Right renal cortex interstitium (tissue), 3 donors: ENCODE measurements around the gene POU6F2. TPM values are rescaled to one million over a fixed set of nuclear protein-coding genes. Genes with fewer than 3 reads are reported as not detected.

ENCODE experiments used
- DNase-seq, 3 donors: peaks; one replicate each; pipeline ENCODE4 v3.0.0-alpha.2; 2013; ENCODE audit warnings: low read depth in 3 of 3, low spot score in 2 of 3
- polyA plus RNA-seq, 3 donors: library from polyadenylated mRNA; unstranded; fragments of 120-200 nt; gene quantifications; one replicate each; pipeline ENCODE4 v1.2.1, GENCODE V29; 2013; ENCODE audit not compliant: insufficient read length in 3 of 3

Gene POU6F2
- polyA plus RNA-seq, 3 donors, result 0.07 to 0.19 (median 0.17) TPM

DNA sequence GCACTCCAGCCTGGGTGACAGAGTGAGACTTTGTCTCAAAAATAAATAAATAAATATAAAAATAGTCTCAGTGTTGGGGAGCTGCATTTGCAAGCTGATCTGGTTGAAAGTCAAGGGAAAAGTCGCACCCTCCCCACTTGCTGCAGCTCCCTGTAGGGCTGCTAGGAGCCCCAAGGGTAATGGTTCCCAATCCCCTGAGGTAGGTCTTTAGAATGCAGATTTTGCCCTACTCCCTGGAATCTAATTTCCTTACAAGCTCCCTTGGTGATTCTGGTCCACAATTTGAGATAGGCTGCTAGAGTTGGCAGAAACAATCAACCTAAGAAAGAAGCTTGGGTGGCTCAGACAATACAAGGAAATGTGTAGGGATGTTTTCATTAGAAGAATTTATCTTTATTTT is 356.0 kb downstream of the POU6F2 start:
- no peak for DNase-seq

DNA sequence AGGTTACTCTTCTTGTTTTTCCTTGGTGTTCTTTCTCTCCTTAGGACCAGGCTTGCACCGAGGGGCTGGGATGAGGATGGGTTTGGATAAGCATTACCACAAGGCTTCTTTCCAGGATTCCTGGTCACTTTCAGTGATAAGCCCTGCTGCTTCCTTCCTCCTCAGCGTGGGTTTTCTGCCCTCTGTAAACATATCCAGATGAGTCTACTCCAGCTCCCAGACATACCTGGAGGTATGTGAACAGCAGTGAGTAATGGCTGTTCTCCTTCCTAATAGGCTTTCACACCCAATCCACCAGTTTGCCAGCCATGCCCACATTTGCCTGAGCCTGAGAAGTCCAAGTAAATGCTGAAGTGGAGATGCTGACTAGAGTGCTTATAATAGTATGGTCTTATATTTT is 358.7 kb downstream of the POU6F2 start:
- DNase-seq, result no peak

DNA sequence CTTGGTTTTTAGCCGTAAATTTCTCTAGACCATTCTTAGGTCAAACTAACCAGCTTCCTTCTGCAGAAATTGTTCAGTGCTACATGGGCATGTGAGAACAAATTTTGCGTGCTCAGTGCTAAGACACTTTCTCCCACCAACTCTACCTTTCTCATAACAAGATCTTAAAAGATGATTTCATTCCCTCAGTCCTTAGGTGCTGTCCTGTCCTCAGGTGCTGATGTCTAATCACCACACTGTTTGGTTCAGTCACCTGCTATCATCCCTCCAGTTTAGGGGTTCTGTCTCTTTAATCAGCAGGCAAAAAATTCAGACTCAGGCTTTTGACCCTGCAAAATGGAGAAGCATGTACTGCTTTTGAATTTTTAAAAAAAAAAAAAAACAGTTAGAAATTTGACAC is 361.0 kb downstream of the POU6F2 start:
- DNase-seq, result no peak

DNA sequence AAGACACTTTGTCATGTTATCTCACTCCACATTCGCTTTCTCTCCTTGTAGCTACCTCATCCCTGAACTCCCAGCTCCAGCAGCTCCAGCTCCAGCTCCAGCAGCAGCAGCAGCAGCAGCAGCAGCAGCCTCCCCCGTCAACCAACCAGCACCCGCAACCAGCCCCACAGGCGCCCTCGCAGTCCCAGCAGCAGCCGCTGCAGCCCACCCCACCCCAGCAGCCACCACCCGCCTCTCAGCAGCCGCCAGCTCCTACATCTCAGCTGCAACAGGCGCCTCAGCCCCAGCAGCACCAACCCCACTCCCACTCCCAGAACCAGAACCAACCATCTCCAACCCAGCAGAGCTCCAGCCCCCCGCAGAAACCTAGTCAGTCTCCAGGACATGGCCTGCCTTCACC is 361.9 kb downstream of the POU6F2 start:
- no peak for DNase-seq

DNA sequence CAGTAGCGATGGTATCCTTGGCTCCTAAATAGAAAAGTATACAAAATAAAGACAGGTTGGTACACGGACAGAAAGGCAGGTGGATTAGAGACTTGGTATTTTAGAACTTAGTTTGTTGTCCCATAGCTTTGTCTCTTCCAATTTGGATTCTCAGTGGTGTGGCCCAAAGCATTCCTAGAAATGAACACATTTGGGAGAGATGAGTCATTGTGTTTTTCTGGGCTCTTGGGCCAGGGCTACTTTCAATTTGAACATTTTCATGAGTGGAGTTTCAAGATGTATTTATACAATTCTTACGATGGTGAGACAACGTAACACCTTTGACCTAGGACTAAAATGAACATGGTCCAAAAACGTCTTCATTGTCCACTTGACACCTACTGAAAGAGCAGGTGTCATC is 363.4 kb downstream of the POU6F2 start:
- DNase-seq, result no peak

DNA sequence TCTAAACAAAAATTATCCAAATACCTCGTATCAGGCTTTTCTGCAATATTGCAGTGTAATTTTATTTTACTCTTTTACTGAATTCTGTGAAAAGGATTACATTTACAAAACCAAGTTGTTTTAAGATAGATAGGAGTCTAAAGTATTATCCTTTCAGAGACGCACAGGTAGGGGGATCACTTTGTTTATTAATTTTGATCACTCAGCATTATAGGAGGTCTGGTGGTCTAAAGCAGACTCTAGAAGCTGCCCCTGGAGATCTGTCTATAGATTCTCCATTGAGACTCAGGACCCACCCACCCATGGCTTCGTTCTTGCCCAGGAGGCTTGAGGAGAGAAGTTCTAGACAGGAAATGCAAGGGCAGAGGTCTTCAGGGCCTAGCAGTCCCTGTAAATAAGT is 365.1 kb downstream of the POU6F2 start:
- DNase-seq, result no peak

DNA sequence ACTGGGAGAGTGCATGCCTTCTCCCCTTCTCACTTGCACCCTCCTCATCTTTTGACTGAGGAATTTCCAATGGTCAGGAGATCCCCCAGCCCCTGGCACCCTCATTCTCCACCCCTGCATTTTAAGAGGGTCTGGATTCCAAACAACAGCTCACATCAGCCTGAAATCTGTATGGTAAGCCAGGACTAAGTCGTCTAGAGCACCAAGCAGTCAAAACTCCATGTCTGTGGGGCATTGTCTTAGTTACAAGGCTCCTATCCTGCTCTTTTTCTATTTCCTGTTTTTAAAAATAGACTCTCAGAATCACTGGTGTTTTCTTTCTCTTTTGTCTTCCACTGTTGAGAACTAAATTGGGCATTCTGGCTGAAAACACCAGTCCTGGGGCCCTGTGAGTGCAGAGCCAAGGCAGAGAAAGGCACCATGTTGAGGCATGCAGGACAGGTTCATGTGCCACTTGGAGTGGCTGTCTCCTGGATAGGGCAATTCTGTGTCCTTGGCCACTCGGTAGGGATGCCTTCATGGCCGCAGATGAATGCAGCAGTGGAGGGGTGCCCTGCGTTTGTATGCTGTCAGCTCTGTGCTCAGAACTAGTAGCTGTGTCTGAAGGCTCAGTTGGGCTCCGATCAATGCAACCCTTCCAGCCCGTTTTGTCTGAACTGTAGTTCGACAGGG is 371.9 kb downstream of the POU6F2 start:
- DNase-seq, result no peak

DNA sequence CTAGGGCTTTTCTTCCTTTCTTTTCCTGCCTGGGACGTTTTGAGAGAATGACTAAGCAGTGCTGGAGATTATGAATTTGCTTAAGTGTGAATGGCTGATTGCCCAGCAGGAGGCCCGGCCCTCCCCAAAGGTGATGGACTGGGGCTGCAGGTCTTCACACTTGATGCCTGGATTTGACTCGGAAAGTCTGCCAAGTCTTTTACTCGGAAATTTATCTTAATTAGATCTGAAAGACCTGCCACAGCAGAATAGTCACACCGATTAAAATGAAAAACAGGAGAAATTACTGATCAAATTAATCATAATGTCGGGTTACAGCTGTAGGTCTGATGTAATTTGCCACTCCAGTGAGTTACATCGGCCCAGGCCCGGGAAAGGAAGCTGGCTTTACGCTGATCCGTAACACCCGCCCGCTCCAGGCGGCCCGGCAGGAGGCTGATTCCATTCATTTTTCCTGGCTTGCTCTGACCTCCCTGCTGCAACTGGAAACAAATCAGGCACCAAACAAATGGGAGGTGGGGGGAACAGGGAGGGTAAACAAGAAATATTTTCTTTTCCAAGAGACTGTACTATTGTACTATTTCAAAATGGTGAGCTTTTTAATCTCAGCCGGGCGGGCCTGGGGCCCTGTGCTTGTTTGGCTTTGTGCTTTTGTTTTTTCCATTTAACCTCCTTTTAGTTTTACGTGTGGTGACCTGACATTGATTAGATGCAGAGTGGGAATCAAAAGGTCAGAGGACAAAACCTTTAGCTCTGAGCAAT is 376.1 kb downstream of the POU6F2 start:
- DNase-seq, result peak; percentile 74 to 84 (median 79)

DNA sequence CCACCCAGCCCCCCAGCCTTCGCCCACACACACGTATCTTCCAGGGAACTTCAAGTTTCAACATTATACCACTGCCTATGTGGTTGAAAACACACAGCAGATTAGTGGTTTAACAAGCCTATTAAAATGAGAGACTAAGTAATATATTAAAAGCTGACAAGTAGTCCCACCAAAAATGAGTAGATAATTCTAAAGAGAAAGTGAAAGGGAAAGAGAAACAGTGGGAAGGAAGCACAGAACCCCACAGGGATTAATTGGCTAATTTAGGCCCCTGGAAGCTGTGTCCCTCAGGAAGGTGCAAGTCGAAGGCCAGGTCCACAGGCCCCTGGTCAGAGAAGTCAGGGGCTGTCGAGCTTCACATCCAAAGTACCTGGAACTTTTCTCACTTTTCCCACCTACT is 378.0 kb downstream of the POU6F2 start:
- no peak for DNase-seq

DNA sequence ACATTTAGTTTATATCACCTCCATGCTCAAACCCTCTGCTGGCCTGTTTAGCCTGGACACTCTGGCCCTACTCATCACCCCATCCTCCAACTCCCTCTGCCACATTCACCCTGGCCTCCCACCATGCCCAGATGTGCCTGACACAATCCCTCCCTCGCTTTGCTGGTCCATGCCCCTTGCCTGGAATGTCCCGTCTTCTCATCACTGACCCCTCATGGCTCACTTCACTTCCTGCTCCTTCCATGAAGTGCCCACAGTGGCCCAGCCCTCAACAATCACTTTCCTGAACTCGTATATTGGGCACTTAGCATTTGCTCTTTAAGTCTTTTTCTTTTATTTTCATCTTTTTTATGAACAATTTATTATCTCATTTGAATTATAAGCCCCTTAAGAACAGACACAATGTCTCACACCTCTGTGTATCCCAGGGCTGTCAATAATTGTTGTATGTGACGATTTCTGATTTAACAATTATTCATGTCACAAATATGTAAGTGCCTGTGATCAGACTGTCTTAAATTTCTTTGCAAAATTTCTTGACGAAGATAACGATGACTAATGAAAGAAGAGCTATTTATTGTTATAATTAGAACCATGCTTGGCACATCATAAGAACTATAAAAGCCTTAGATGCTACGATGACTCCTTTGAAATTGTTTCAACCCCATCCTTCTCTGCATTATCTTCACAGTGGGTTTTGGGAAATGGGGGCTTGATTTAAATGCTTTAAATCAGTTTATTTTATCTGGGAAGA is 378.6 kb downstream of the POU6F2 start:
- no peak for DNase-seq

DNA sequence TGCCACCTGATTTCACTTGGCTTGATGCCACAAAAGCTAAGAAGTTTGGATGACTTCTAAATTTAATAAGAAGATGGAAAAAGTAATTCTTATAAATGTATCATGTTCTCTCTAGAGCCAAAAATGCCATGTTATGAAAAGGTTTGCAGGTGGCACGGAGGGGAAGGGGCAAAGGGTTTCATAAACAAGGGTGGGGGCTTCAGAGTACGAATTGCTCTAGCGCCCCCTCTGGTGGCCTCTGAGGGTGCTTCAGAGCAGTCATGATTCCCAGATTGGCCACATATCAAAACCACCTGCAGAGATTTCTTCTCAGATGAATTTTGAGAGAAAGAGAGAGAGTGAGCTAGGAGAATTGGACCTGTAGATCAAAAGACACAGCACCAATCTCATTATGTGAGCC is 379.9 kb downstream of the POU6F2 start:
- DNase-seq, result no peak

DNA sequence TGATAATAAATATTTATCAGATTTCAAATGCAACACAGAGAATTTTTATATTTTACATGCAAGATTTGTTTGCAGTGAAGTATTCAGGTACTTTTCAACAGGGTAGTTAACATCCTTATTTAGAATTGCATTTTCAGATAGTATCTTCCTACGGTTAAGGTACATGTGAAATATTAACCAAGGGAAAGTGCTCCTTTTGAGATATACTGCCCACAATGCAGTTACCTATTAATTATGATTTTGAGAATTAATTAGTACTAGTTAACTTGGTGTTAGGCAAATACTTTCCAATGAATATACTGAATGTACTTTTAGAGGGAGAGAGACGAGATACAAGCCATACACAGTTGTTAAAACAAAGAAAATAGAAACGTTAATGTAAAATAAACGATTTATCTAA is 382.3 kb downstream of the POU6F2 start:
- DNase-seq, result no peak

DNA sequence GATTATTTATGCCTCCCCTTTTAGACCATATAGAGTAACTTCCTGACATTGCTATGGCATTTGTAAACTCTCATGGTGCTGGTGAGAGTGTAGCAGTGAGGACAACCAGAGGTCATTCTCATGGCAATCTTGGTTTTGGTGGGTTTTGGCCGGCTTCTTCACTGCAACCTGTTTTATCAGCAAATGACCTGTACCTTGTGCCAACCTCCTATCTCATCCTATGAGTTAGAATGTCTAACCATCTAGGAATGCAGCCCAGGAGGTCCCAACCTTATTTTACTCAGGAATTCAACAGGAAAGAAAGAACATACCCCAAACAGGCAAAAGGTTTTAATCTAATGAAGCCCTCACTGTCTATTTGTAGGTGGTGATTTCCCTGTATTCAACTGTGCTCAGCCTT is 383.1 kb downstream of the POU6F2 start:
- DNase-seq, result no peak

DNA sequence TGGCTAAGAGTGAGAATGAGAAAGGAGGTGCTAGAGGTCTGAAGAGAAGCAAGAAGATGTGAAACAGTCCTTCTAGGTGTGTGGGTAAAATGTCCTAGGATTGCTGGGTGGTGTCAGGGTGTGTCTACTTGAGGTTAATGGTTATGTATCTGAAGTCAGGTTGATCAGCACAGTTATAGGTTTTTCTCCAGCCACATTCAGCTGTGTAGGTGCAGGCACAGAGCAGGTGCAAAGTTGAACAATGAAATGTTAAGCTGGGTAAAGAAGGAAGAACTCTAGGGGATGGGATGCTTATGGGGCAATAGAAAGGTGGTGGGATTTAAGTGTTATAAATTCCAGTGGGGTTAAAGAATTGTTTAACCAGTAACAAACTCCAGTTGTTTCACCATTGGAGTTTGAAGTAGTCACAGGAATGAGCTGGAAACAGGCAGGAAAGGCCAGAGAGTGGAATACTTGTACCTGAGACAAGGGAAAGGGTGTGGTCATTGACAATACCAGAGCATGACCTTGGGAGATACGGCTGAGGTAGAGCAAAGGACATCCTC is 388.1 kb downstream of the POU6F2 start:
- DNase-seq, result no peak

DNA sequence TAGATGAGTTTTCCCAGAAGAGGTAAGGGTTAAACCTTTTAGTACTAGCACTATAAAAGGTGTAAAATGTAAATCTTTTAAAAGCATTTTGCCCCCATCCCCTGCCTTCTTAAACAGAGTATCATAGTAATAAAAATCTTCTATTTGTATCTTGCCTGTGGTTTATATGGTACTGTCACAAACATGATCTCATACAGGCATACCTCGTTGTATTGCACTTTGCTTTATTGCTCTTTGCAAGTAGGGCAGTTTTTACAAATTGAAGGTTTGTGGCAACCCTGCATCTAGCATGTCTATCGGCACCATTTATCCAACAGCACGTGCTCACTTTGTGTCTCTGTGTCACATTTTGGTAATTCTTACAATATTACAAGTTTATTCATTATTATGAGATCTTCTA is 389.7 kb downstream of the POU6F2 start:
- no peak for DNase-seq

DNA sequence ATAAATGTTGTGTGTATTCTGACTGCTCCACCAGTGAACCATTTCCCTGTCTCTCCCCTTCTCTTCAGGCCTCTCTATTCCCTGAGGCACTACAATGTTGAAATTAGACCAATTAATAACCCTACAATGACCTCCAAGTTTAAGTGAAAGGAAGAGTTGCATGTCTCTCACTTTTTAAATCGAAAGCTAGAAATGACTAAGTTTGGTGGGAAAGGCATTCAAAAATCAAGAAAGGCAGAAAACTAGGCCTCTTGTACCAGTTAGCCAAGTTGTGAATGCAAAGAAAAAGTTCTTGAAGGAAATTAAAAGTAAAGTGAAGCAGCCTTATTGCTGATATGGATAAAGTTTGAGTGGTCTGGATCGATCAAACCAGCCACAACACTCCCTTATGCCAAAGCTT is 390.2 kb downstream of the POU6F2 start:
- DNase-seq, result no peak

DNA sequence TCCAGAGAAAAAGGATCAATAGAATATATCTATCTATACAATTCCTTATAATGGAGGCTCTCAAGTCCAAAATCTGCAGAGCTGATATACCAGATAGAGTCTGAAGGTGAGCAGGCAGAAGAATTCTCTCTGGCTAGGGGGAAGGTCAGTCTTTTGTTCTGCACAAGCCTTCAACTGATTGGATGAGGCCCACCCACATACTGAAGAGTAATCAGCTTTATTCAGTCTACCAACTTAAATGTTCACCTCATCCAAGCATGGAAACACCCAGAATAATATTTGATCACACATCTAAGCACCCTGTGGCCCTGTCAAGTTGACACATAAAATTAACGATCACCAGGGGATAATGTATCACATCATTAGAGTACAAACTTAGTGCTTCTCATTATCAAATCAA is 394.7 kb downstream of the POU6F2 start:
- no peak for DNase-seq

DNA sequence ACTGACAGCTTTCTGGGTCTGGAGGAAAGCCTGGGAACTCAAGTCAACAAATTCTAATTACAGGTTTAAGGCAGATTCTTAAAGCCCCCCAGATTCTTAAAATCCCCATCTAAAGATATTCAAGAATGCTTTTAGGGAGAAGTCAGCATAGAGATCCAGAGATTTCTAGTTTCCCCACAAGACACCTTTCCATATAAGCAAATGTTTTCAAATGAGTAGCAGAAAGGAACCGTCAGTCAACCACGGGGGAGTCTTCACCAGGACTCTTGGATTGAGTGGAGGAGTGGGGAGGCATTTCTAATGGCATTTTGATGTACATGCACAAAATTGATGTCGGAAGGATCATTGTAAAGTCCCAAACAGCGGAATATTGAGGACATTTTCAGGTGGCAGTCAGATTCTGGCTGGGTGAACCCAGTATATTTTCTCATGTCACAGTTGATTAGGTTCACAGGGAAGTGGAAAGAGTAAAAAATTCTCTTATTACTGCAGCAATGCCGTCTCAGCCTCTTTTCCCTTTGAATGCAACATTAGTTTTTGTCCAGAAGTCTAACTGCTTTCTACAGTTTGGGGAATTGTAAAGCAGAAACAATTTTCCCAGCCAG is 396.8 kb downstream of the POU6F2 start:
- no peak for DNase-seq

DNA sequence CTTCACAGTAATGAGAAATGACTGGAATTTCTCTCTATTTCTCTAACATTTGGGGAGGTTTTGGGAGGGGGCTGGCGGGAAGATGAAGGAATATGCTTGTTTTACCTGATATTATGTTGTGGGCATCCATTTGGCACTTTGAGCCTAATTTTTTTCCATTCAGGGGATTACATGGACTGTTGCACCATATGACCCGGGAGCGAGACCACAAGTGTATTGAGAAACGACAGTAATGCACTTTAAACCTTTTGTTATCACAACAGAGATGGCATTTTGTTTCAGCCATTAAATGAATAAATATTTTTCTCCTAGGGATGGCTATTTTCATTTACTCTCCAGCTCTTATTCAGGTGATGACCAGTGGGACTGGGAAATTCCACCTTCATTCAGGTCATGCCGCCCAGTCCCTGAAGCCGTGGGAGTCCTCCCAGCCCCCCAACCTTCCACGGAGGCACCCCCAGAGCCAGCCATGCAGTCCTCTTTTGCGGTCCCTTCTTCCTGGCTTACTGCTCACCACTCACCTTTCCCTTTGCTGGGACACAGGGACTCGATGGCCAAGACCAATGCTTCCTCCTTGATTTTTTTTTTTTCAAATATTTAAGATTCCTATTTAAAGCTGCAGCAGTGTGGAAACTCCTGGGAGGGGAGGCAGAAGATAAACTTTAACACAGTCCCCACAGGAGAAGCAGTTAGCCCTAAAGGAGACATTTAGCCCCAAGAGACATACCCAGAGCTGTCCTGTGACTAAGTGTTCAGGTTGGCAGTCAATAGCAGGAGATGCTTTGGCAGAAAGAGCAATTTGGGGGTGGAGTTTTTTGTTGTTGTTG is 397.6 kb downstream of the POU6F2 start:
- DNase-seq, result no peak

DNA sequence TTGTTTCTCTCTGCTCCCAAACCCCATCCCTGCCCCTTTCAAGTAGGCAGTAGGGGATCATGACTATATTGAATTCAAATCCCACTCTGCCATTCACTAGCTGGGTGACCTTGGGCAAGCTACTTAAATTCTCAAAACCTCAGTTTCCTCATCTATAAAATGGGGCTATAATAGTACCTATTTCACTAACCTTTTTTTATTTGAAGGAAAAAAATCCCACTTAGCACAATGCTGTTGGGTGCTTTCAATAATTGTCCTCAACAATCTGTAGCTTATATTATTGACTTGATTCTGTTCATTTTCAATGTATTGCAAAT is 398.1 kb downstream of the POU6F2 start:
- DNase-seq, result no peak
